HepG2 (cell line): ENCODE results near the gene MTA2. TPM values are rescaled to one million over a fixed set of nuclear protein-coding genes. Genes with fewer than 3 reads are reported as not detected.

ENCODE experiments used
- DMTF1 ChIP-seq: sonication (generic); formaldehyde crosslinking; IDR thresholded peaks from 2 replicates; pipeline ENCODE4 v1.4.0; 2020; ENCODE audit warnings: mild to moderate bottlenecking, missing genetic modification reagents
- E2F2 ChIP-seq: sonication (generic); formaldehyde crosslinking; IDR thresholded peaks from 2 replicates; pipeline ENCODE4 v1.4.0; 2020; ENCODE audit warnings: missing genetic modification reagents, borderline replicate concordance
- ERF ChIP-seq: IDR thresholded peaks from 2 replicates; pipeline ENCODE4 v1.6.1; 2018; ENCODE audit warnings: missing biosample characterization, missing genetic modification reagents
- HNRNPLL ChIP-seq: fragments of 200-400 bp; formaldehyde crosslinking; IDR thresholded peaks from 2 replicates; pipeline ENCODE4 v1.6.1; 2017; ENCODE audit warnings: mild to moderate bottlenecking, low read depth, low read length; ENCODE audit not compliant: poor library complexity, severe bottlenecking
- MIXL1 ChIP-seq: IDR thresholded peaks from 2 replicates; pipeline ENCODE4 v1.6.1; 2016
- PAWR ChIP-seq: sonication (generic); formaldehyde crosslinking; IDR thresholded peaks from 2 replicates; pipeline ENCODE4 v1.4.0; 2020; ENCODE audit warnings: missing genetic modification reagents, mild to moderate bottlenecking, borderline replicate concordance
- PHF21A ChIP-seq: sonication (generic); formaldehyde crosslinking; IDR thresholded peaks from 2 replicates; pipeline ENCODE4 v1.5.0; 2020; ENCODE audit warnings: mild to moderate bottlenecking, missing genetic modification reagents
- RAD51 ChIP-seq: fragments of 450-650 bp; IDR thresholded peaks from 2 replicates; pipeline ENCODE4 v1.6.1; 2016; ENCODE audit warnings: borderline replicate concordance
- RFX5 ChIP-seq: IDR thresholded peaks from 2 replicates; pipeline ENCODE4 v1.6.1; 2011; ENCODE audit warnings: low read depth, low read length, improper control_type of control experiment
- SMYD3 ChIP-seq: sonication (generic); formaldehyde crosslinking; IDR thresholded peaks from 2 replicates; pipeline ENCODE4 v1.8.1; 2023; ENCODE audit warnings: mild to moderate bottlenecking, missing genetic modification reagents
- ZGPAT ChIP-seq: IDR thresholded peaks from 2 replicates; pipeline ENCODE4 v1.6.1; 2016; ENCODE audit warnings: mild to moderate bottlenecking
- ZIK1 ChIP-seq: sonication (generic); formaldehyde crosslinking; IDR thresholded peaks from 2 replicates; pipeline ENCODE4 v1.5.0; 2020; ENCODE audit warnings: mild to moderate bottlenecking, low read depth, missing genetic modification reagents, borderline replicate concordance
- ZNF121 ChIP-seq: sonication (generic); formaldehyde crosslinking; IDR thresholded peaks from 2 replicates; pipeline ENCODE4 v1.5.0; 2020; ENCODE audit warnings: mild to moderate bottlenecking, missing genetic modification reagents
- ZNF160 ChIP-seq: sonication (generic); formaldehyde crosslinking; IDR thresholded peaks from 2 replicates; pipeline ENCODE4 v1.8.0; 2022; ENCODE audit warnings: mild to moderate bottlenecking, inconsistent platforms, missing genetic modification reagents
- ZNF207 ChIP-seq: fragments of 450-650 bp; IDR thresholded peaks from 2 replicates; pipeline ENCODE4 v1.6.1; 2016; ENCODE audit warnings: antibody characterized with exemption, borderline replicate concordance
- ZNF263 ChIP-seq: sonication (generic); formaldehyde crosslinking; IDR thresholded peaks from 2 replicates; pipeline ENCODE4 v1.4.0; 2020; ENCODE audit warnings: missing genetic modification reagents
- ZNF451 ChIP-seq: sonication (generic); formaldehyde crosslinking; IDR thresholded peaks from 2 replicates; pipeline ENCODE4 v1.5.0; 2020; ENCODE audit warnings: mild to moderate bottlenecking, missing genetic modification reagents
- ZNF841 ChIP-seq: sonication (generic); formaldehyde crosslinking; IDR thresholded peaks from 2 replicates; pipeline ENCODE4 v1.8.1; 2023; ENCODE audit warnings: missing genetic modification reagents, borderline replicate concordance
- polyA plus RNA-seq, 8 experiments: library from polyadenylated mRNA; depleted of rRNA in 3 of 8; stranded (reverse) in 7 of 8; unstranded in 1 of 8; fragments of >200 nt; fragmentation: Illumina TruSeq in 4 of 8; extraction: Trizol in 4 of 8; gene quantifications; 2 replicates each; pipeline versions ENCODE4 v1.2.1 to v1.2.3, GENCODE V29; 2011 to 2016; ENCODE audit warnings: low read depth in 4 of 8, missing spikeins in 1 of 8, mixed read lengths in 1 of 8; ENCODE audit not compliant: insufficient read depth in 1 of 8
- total RNA-seq, 5 experiments: library from RNA; depleted of rRNA; stranded (reverse); fragments of >200 nt; fragmentation: Illumina TruSeq; extraction: Trizol; gene quantifications; 2 replicates each; pipeline ENCODE4 v1.2.3, GENCODE V29; 2016; ENCODE audit warnings: low read depth in 1 of 5
- TF ChIP-seq, protein P1 (sequence below): sonication (generic); formaldehyde crosslinking; IDR thresholded peaks from 2 replicates; pipeline ENCODE4 v1.5.0; 2020; ENCODE audit warnings: mild to moderate bottlenecking, missing genetic modification reagents
- TF ChIP-seq, protein P2 (sequence below): sonication (generic); formaldehyde crosslinking; IDR thresholded peaks from 2 replicates; pipeline ENCODE4 v1.5.0; 2020; ENCODE audit warnings: missing genetic modification reagents
- TF ChIP-seq, protein P3 (sequence below): sonication (generic); formaldehyde crosslinking; IDR thresholded peaks from 2 replicates; pipeline ENCODE4 v1.5.0; 2020; ENCODE audit warnings: missing genetic modification reagents

Gene MTA2
- total and polyA plus RNA-seq, 2 of the 13 experiments (the other 11 are each of a cell fraction or from before 2014, with no cell fraction given), result 14.0 to 70.0 TPM

DNA sequence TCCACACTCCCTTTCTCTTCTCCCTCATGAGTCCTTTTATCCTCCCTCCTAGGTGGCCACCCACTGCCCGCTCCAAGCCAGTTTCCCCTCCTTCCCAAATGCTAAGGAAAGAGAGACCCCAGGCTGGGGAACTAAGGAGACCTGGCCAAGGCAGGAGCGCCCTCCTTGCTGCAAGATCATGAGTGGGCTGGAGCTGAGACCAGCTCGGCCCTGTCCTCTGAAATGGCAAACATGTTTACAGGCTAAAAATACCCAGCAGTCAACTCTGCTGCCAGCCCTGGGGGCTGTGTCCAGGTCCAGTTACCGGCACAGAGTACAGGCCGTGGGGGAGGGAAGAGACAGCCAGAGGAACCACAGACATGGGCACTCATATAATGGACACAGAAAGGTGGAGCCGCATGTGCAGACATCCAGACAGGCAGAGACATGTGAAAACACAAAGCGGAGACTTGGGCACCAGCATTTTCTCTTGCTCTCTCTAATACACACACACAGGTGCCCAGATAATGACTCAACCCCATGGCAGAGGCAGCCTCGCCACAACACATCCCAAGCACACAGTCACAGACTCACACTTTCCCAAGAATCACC lies 53.9 kb downstream of the MTA2 start (continued):
- TF ChIP-seq, protein P1, sequence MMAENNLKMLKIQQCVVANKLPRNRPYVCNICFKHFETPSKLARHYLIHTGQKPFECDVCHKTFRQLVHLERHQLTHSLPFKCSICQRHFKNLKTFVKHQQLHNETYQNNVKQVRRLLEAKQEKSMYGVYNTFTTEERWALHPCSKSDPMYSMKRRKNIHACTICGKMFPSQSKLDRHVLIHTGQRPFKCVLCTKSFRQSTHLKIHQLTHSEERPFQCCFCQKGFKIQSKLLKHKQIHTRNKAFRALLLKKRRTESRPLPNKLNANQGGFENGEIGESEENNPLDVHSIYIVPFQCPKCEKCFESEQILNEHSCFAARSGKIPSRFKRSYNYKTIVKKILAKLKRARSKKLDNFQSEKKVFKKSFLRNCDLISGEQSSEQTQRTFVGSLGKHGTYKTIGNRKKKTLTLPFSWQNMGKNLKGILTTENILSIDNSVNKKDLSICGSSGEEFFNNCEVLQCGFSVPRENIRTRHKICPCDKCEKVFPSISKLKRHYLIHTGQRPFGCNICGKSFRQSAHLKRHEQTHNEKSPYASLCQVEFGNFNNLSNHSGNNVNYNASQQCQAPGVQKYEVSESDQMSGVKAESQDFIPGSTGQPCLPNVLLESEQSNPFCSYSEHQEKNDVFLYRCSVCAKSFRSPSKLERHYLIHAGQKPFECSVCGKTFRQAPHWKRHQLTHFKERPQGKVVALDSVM, result no peak
- no peak for TF ChIP-seq DMTF1 (CRISPR knock-in tag)
- TF ChIP-seq ZNF207, result no peak
- no peak for TF ChIP-seq ZNF451 (CRISPR knock-in tag)
- no peak for TF ChIP-seq ZIK1 (CRISPR knock-in tag)
- no peak for TF ChIP-seq E2F2
- no peak for TF ChIP-seq ZNF121 (CRISPR knock-in tag)
- TF ChIP-seq RAD51, result no peak
- TF ChIP-seq, protein P2, sequence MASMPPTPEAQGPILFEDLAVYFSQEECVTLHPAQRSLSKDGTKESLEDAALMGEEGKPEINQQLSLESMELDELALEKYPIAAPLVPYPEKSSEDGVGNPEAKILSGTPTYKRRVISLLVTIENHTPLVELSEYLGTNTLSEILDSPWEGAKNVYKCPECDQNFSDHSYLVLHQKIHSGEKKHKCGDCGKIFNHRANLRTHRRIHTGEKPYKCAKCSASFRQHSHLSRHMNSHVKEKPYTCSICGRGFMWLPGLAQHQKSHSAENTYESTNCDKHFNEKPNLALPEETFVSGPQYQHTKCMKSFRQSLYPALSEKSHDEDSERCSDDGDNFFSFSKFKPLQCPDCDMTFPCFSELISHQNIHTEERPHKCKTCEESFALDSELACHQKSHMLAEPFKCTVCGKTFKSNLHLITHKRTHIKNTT (CRISPR knock-in tag), result no peak
- no peak for TF ChIP-seq SMYD3 (CRISPR knock-in tag)
- no peak for TF ChIP-seq ZNF263 (CRISPR knock-in tag)
- TF ChIP-seq ZNF841, result no peak
- no peak; the same call in 1 of the 2 replicates for TF ChIP-seq ZNF160 (CRISPR knock-in tag)
- peak; percentile 86 for TF ChIP-seq PHF21A (CRISPR knock-in tag)
- no peak for TF ChIP-seq PAWR (CRISPR knock-in tag)
- TF ChIP-seq ERF, result peak; percentile 83; the same call in 1 of the 2 replicates
- TF ChIP-seq MIXL1 (CRISPR knock-in tag), result no peak
- TF ChIP-seq, protein P3, sequence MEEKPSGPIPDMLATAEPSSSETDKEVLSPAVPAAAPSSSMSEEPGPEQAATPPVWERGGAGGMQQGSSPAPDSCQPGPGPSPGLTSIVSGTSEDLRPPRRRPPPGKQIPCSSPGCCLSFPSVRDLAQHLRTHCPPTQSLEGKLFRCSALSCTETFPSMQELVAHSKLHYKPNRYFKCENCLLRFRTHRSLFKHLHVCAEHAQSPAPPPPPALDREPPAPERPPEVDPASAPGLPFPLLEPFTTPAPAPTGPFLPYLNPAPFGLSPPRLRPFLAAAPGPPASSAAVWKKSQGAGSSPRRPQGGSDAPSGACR (CRISPR knock-in tag), result 0 out of 2 replicates have a peak, but pooled peaks have one; percentile 56
- TF ChIP-seq RFX5, result no peak
- TF ChIP-seq ZGPAT, result peak; percentile 62; the same call in 1 of the 2 replicates
- no peak for TF ChIP-seq HNRNPLL
